HG03469 (cell line): ENCODE results near the gene ZNF677.
"Not testable (repeated sequence)": the region's sequence is repeated elsewhere in the genome, so short reads cannot be mapped to it uniquely, and the experiment has no call there.

ENCODE experiments used
- ATAC-seq: cut with Tn5 transposase; IDR thresholded peaks from one replicate; pipeline ENCODE4 v1.9.1; 2021; ENCODE audit warnings: mild to moderate bottlenecking, moderate library complexity, moderate number of reproducible peaks; ENCODE audit not compliant: unreplicated experiment

Gene ZNF677

GRCh38 chr19:53193535-53194222 is 61.0 kb downstream of the ZNF677 start:
- ATAC-seq, result no peak

- ATAC-seq, result no peak
Measured at GRCh38 chr19:53192771-53193534, 61.7 kb downstream of the ZNF677 start, which contains the start of gene ZNF665. ZNF665 (minus strand) TSS chr19:53193358; CDS start chr19:53182898, 10,460 bp downstream.

GRCh38 chr19:53190253-53190652 is 64.4 kb downstream of the ZNF677 start:
- no peak for ATAC-seq

DNA sequence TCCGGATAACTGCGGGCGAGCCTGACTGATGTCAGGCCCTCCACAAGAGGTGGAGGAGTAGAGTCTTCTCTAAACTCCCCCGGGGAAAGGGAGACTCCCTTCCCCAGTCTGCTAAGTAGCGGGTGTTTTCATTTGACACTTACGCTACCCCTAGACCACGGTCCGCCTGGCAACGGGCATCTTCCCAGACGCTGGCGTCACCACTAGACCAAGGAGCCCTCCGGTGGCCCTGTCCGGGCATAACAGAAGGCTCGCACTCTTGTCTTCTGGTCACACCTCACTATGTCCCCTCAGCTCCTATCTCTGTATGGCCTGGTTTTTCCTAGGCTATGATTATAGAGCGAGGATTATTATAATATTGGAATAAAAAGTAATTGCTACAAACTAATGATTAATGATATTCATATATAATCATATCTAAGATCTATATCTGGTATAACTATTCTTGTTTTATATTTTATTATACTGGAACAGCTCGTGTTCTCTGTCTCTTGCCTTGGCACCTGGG is 64.9 kb downstream of the ZNF677 start:
- ATAC-seq, result not testable (repeated sequence)
